Measurements from ENCODE around the gene SNAP47.
A peak's percentile ranks its signal among the peaks of the same experiment; 100 is the strongest.

Gene SNAP47

GRCh38 chr1:227785094-227785804 is 50.0 kb downstream of the SNAP47 start:
- no peak for TF ChIP-seq CTCF (conservative IDR thresholded peaks at IDR 0.05; ENCODE audit: low read depth, low read length)
- DNase-seq (ENCODE audit: low read depth): no peak
- no peak overlapping the region for H3K4me3 ChIP-seq (ENCODE audit: low read length)

DNA sequence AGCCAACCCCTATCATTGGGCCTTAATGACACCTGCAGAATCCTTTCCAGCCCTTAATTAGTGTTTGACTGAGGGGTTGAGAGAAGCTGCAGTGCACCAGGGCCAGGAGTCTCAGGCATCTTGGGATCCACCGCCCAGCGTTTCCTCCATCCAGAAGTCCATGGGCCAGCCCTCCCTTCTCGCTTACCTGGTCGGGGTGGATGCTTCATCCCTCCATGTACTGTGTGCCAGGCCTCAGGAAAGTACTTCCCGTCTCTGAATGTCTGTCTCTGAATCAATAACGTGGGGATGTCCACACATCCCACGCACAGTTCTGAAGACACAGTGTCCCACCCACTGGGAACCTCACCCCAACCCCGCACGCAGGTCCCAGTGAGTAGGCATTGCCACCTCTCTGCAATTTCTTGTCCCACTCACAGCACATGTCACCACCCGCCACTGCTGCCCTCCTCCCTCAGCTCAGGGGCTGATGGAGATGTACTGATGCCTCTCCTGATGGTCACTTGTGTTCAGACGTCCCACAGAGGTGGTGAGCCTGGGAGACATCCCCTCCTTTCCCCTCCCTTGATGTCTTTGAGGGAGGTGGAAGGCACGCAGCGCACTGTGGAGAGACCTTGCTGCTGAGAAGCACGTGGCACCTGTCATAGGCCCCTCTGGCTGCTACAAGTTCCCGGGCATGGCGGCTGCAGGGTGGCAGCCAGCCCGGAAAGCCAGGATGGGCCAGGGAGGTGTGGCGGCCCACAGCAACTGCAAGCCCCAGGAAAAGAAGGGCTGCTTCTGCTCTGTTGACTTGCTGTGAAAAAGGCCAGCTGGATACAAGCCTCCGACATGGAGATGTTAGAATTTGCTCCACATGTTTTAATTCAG is 50.8 kb downstream of the SNAP47 start:
- no peak for DNase-seq (ENCODE audit: low read depth)
- TF ChIP-seq CTCF (conservative IDR thresholded peaks at IDR 0.05; ENCODE audit: low read depth, low read length): no peak
- no peak overlapping the region for H3K4me3 ChIP-seq (ENCODE audit: low read length)

DNA sequence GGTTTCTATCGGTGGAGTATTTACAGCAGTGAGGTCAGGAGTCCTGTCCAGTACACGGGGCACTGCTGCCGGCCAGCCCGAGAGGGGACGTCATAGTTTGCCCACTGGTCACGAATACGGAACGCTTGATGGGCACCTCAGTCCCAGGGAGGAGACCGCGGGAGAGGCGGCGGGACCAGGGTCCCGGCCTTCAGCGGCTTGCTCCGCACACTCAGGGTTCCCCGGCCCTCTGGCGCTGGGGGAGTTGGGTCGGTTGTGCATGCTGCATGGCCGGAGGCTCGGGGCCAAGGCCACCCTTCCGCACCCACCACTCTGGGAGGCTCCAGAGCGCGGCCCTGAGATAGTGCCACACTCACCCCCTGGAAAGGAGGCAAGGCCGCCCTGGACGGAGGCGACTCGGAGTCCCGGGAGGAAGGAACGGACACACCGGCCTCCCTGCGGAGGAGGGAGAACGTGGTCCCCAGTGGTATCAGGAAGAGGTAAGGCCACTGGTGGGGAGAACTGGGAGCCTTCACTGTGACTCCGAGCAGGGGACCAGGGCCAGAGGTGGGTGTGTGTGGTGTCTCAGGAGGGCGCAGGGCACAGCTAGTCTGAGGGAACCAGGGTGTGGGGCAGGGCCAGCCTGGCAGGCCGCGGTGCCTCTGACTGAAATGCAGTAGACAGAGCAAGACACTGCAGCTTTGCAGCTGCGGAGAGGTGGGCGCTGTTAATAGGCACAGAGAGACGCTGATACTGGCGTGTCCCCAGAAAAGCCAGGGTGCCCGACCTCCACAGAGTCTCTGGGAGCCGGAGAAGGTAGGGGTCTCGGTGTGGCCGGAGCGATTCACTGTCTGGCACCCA is 51.7 kb downstream of the SNAP47 start:
- DNase-seq (ENCODE audit: low read depth): no peak

GRCh38 chr1:227787513-227788270 is 52.5 kb downstream of the SNAP47 start:
- no peak for TF ChIP-seq CTCF (conservative IDR thresholded peaks at IDR 0.05; ENCODE audit: low read depth, low read length)
- peak overlapping the region; percentile 65 for H3K4me3 ChIP-seq (ENCODE audit: low read length)
- DNase-seq (ENCODE audit: low read depth): peak; percentile 78

More for the DNA sequence above, 51.7 kb downstream of the SNAP47 start:
- peak overlapping the region; percentile 65 for H3K4me3 ChIP-seq (ENCODE audit: low read length)
- TF ChIP-seq CTCF (conservative IDR thresholded peaks at IDR 0.05; ENCODE audit: low read depth, low read length): no peak

- H3K4me3 ChIP-seq (ENCODE audit: low read length): peak overlapping the region; percentile 65
- TF ChIP-seq CTCF (conservative IDR thresholded peaks at IDR 0.05; ENCODE audit: low read depth, low read length): no peak
- DNase-seq (ENCODE audit: low read depth): no peak
These were observed 53.2 kb downstream of the SNAP47 start for GRCh38 chr1:227788271-227789083.
